ENCODE data around the gene SGCA. TPM values are rescaled to one million over a fixed set of nuclear protein-coding genes. Genes with fewer than 3 reads are reported as not detected.

Gene SGCA
- total RNA-seq, 1 donor from 2014 or later, result 3.5 TPM

Other genes with a start within 250 kb of the SGCA start
- not detected for gene DLX4, start 196.8 kb upstream of the SGCA start, total RNA-seq
- gene DLX3, start 170.8 kb upstream of the SGCA start, total RNA-seq, result 0.22 TPM
- gene ITGA3, start 109.9 kb upstream of the SGCA start, total RNA-seq, result 70.1 TPM
- 48.6 TPM for gene PDK2, start 70.7 kb upstream of the SGCA start, total RNA-seq
- gene SAMD14, start 35.8 kb upstream of the SGCA start, total RNA-seq, result 2.5 TPM
- gene PPP1R9B, start 15.3 kb upstream of the SGCA start, total RNA-seq, result 58.8 TPM
- gene COL1A1, start 35.6 kb downstream of the SGCA start, total RNA-seq, result 262 TPM
- 0.53 TPM for gene TMEM92, start 108.5 kb downstream of the SGCA start, total RNA-seq
- 20.0 TPM for gene XYLT2, start 180.1 kb downstream of the SGCA start, total RNA-seq
- gene MRPL27, start 207.2 kb downstream of the SGCA start, total RNA-seq, result 41.2 TPM
- 1.5 TPM for gene EME1, start 207.2 kb downstream of the SGCA start, total RNA-seq
- 33.6 TPM for gene LRRC59, start 231.5 kb downstream of the SGCA start, total RNA-seq

Data from sciatic nerve (tissue), 1 donor.